OCI-LY3 (cell line): ENCODE data around the gene CHD5.

Source experiments
- CTCF ChIP-seq: fragments of 200-600, 300-600 bp; sonication (generic); IDR thresholded peaks from 2 replicates; pipeline ENCODE4 v1.5.1; 2014; ENCODE audit warnings: antibody characterized with exemption, low read length, low read depth
- EZH2phosphoT487 ChIP-seq: fragments of 200-600 bp; shearing (Covaris generic); IDR thresholded peaks from 2 replicates; pipeline ENCODE4 v1.6.1; 2018; ENCODE audit warnings: antibody characterized with exemption, mixed run types, low read depth

- TF ChIP-seq CTCF (no peak), EZH2phosphoT487 (no peak)
Measured at GRCh38 chr1:6145864-6146410, 34.2 kb downstream of the CHD5 start.
